Cardiac muscle cell (in vitro differentiated cells and primary cell): Measurements from ENCODE around the gene CHD9. TPM values are rescaled to one million over a fixed set of nuclear protein-coding genes. Genes with fewer than 3 reads are reported as not detected.

ENCODE experiments used
- DNase-seq, 2 donors: peaks; one replicate each; pipeline versions ENCODE4 v3.0.0 to v3.0.0-alpha.2; 2010 to 2017; ENCODE audit warnings: low read depth in 1 of 2, low spot score in 1 of 2
- H3K27ac ChIP-seq: fragments of 200-600 bp; sonication (generic); 2 replicates; pipeline ENCODE4 v1.5.1; 2016
- H3K27me3 ChIP-seq: fragments of 200-600 bp; sonication (generic); 2 replicates; pipeline ENCODE4 v1.6.0; 2016; ENCODE audit warnings: control low read depth
- H3K36me3 ChIP-seq: fragments of 200-600 bp; sonication (generic); 2 replicates; pipeline ENCODE4 v1.5.1; 2016; ENCODE audit warnings: control low read depth
- H3K4me1 ChIP-seq: fragments of 200-600 bp; sonication (generic); 2 replicates; pipeline ENCODE4 v1.8.1; 2017; ENCODE audit warnings: low read depth, mild to moderate bottlenecking, mixed run types
- H3K4me3 ChIP-seq: fragments of 200-600 bp; sonication (generic); 2 replicates; pipeline ENCODE4 v1.5.1; 2016; ENCODE audit warnings: mild to moderate bottlenecking
- H3K9me3 ChIP-seq: fragments of 200-600 bp; sonication (generic); 2 replicates; pipeline ENCODE4 v1.5.1; 2017; ENCODE audit warnings: low read depth, mild to moderate bottlenecking, control low read depth
- CTCF ChIP-seq: IDR thresholded peaks from 2 replicates; pipeline ENCODE4 v1.5.1; 2012; ENCODE audit warnings: low read depth, mild to moderate bottlenecking, low read length
- polyA plus RNA-seq: library from polyadenylated mRNA; unstranded; fragments of >200 nt; fragmentation: Nextera tagmentation; extraction: Ambion mirVana; gene quantifications from 2 replicates; pipeline ENCODE4 v1.2.1, GENCODE V29; 2016
- total RNA-seq: library from RNA; depleted of rRNA; stranded (reverse); fragments of >200 nt; gene quantifications from 2 replicates; pipeline ENCODE4 v1.2.3, GENCODE V29; 2016

CHD9 gene
- total and polyA plus RNA-seq, 2 experiments from 2014 or later: 54.8 to 78.9 TPM

GRCh38 chr16:53131363-53132071 is 76.7 kb downstream of the CHD9 start:
- TF ChIP-seq CTCF: no peak

GRCh38 chr16:53132406-53132805 is 77.6 kb downstream of the CHD9 start:
- peak in 1 of 2 donors; percentile 30 for DNase-seq
- Histone ChIP-seq H3K4me3 (peak overlapping the region; percentile 91), H3K4me1 (peaks cover 17% of the 10 kb centered on the region), H3K27me3 (no peaks in the 10 kb centered on the region), H3K27ac (no peak overlapping the region), H3K9me3 (no peaks in the 10 kb centered on the region), H3K36me3 (no peaks in the 10 kb centered on the region)
- no peak for TF ChIP-seq CTCF

More at GRCh38 chr16:53131363-53132071, 76.7 kb downstream of the CHD9 start:
- H3K36me3 ChIP-seq: no peaks in the 10 kb centered on the region
- peaks cover 17% of the 10 kb centered on the region for H3K4me1 ChIP-seq
- H3K27ac ChIP-seq: peak overlapping the region; percentile 75
- DNase-seq: peak; percentile 52 to 68
- no peaks in the 10 kb centered on the region for H3K9me3 ChIP-seq
- peak overlapping the region; percentile 91 for H3K4me3 ChIP-seq
- no peaks in the 10 kb centered on the region for H3K27me3 ChIP-seq

- Histone ChIP-seq H3K4me1 (peaks cover 10% of the 10 kb centered on the region), H3K4me3 (no peak overlapping the region), H3K36me3 (no peaks in the 10 kb centered on the region), H3K27ac (no peak overlapping the region), H3K9me3 (no peaks in the 10 kb centered on the region), H3K27me3 (no peaks in the 10 kb centered on the region)
- TF ChIP-seq CTCF: no peak
- DNase-seq: no peak
These were observed 80.5 kb downstream of the CHD9 start for GRCh38 chr16:53135329-53135728.

- Histone ChIP-seq H3K4me3 (no peak overlapping the region), H3K4me1 (no peaks in the 10 kb centered on the region), H3K27me3 (no peaks in the 10 kb centered on the region), H3K36me3 (no peaks in the 10 kb centered on the region), H3K27ac (no peak overlapping the region), H3K9me3 (no peaks in the 10 kb centered on the region)
- TF ChIP-seq CTCF: no peak
- no peak for DNase-seq
These were observed 88.2 kb downstream of the CHD9 start for GRCh38 chr16:53142823-53143568.

GRCh38 chr16:53147500-53148065 is 92.8 kb downstream of the CHD9 start:
- Histone ChIP-seq H3K4me1 (peaks cover 4% of the 10 kb centered on the region), H3K27me3 (no peaks in the 10 kb centered on the region), H3K4me3 (no peak overlapping the region), H3K9me3 (no peaks in the 10 kb centered on the region), H3K36me3 (no peaks in the 10 kb centered on the region), H3K27ac (no peak overlapping the region)
- DNase-seq: no peak
- TF ChIP-seq CTCF: no peak
